ENCODE data around the gene MCCD1.
A peak's percentile ranks its signal among the peaks of the same experiment; 100 is the strongest.

The MCCD1 gene

DNA sequence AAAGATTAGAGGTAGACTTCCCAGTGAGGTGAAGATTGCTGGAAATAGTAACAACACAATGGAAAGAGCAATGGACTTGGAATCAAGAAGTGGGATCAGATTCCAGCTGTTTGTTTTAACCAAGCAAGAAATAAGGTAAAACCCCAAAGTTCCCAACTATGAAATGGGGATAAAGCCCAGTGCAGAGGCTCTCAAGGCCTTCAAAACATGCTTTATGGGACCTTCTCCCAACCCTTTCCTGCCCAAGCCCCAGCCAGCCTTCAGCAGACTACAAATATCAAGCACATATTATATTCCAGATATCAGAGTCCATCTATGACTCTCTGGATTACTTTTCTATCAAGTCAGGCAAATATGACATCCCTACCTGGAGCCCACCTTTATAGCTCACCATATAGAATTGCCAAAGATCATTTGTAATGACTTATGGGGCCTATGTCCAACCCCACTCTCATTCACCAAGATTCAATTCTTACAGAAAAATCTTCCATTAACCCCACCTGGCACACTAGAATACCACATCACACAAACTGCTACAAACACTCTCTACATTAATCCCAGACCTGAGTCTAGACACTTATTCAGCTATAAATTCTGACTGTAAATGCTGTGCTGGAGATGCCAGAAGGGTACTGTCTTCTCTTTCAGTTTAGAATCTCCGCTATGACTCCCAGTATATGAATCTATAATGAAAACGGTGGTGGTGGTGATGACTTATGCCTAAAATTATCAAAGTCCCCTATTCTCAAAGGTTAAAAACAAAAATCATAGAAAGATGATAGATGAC, 7.0 kb downstream of the MCCD1 start:
- Histone ChIP-seq H3K4me3 (ENCODE audit: low read length) (no peak overlapping the region), H3K4me1 (ENCODE audit: insufficient read depth, low read length) (peaks cover 14% of the 10 kb centered on the region), H3K9ac (ENCODE audit: low read depth, low read length) (no peak overlapping the region), H3K27me3 (ENCODE audit: insufficient read depth, low read length) (no peaks in the 10 kb centered on the region), H3K27ac (ENCODE audit: low read length) (no peak overlapping the region), H3K36me3 (ENCODE audit: insufficient read depth, low read depth, low read length) (peaks cover 100% of the 10 kb centered on the region), H3K9me3 (ENCODE audit: insufficient read depth, low read depth, low read length) (no peaks in the 10 kb centered on the region)

DNA sequence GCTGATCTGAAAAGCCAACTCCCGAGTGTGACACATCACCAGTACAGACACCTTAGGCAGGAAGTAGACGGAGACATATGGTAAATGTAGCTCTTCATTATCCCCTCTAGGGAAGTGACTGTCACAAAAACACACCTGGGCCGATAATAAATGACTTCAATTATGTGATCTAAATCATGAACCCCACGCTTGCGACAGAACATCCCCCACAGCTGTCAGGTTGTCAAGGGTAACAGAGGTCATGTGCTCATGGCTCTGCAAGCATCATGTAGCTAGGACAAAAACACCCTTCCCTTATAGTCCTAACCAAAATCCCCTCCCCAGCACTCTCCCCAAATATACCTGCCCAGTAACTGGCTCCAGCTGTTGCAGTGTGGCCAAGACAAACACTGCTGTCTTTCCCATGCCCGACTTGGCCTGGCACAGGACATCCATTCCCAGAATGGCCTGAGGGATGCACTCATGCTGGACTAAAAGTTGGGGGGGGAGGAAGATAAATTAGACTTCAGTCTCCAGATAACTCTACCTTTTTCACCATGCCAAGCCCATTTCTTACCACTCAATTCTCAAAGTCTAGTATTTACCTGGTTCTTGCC, 10.1 kb downstream of the MCCD1 start:
- Histone ChIP-seq H3K4me1 (ENCODE audit: insufficient read depth, low read length) (peaks cover 17% of the 10 kb centered on the region), H3K9me3 (ENCODE audit: insufficient read depth, low read depth, low read length) (no peaks in the 10 kb centered on the region), H3K9ac (ENCODE audit: low read depth, low read length) (peak overlapping the region; percentile 99; the same call in 1 of the 2 replicates), H3K36me3 (ENCODE audit: insufficient read depth, low read depth, low read length) (peaks cover 75% of the 10 kb centered on the region), H3K4me3 (ENCODE audit: low read length) (peak overlapping the region; percentile 97), H3K27ac (ENCODE audit: low read length) (no peak overlapping the region), H3K27me3 (ENCODE audit: insufficient read depth, low read length) (no peaks in the 10 kb centered on the region)

- Histone ChIP-seq H3K27me3 (ENCODE audit: insufficient read depth, low read length) (no peaks in the 10 kb centered on the region), H3K36me3 (ENCODE audit: insufficient read depth, low read depth, low read length) (peaks cover 58% of the 10 kb centered on the region), H3K9ac (ENCODE audit: low read depth, low read length) (peak overlapping the region; percentile 99), H3K27ac (ENCODE audit: low read length) (peak overlapping the region; percentile 92), H3K9me3 (ENCODE audit: insufficient read depth, low read depth, low read length) (no peaks in the 10 kb centered on the region), H3K4me1 (ENCODE audit: insufficient read depth, low read length) (peaks cover 17% of the 10 kb centered on the region), H3K4me3 (ENCODE audit: low read length) (peak overlapping the region; percentile 97)
These were observed 11.9 kb downstream of the MCCD1 start for GRCh38 chr6:31540640-31541039.

- H3K36me3 ChIP-seq (ENCODE audit: insufficient read depth, low read depth, low read length): peaks cover 53% of the 10 kb centered on the region
These were observed 12.4 kb downstream of the MCCD1 start for GRCh38 chr6:31541059-31541657.

GRCh38 chr6:31541658-31542521, 13.1 kb downstream of the MCCD1 start, which contains the start of gene DDX39B:
TSS of gene DDX39B (minus strand) at chr6:31542003. CDS start at chr6:31540532, 1,471 bp downstream.
- peaks cover 20% of the 10 kb centered on the region for H3K4me1 ChIP-seq (ENCODE audit: insufficient read depth, low read length)
- peak within 1 kb of the TSS; percentile 92 for H3K27ac ChIP-seq (ENCODE audit: low read length)
- H3K27me3 ChIP-seq (ENCODE audit: insufficient read depth, low read length): no peaks in the 10 kb centered on the region
- H3K9ac ChIP-seq (ENCODE audit: low read depth, low read length): peak within 1 kb of the TSS; percentile 99
- H3K4me3 ChIP-seq (ENCODE audit: low read length): peak within 1 kb of the TSS; percentile 97
- peaks cover 46% of the 10 kb centered on the region for H3K36me3 ChIP-seq (ENCODE audit: insufficient read depth, low read depth, low read length)
- no peaks in the 10 kb centered on the region for H3K9me3 ChIP-seq (ENCODE audit: insufficient read depth, low read depth, low read length)

More at GRCh38 chr6:31541059-31541657, 12.4 kb downstream of the MCCD1 start:
- peak overlapping the region; percentile 92 for H3K27ac ChIP-seq (ENCODE audit: low read length)
- H3K9me3 ChIP-seq (ENCODE audit: insufficient read depth, low read depth, low read length): no peaks in the 10 kb centered on the region
- peak overlapping the region; percentile 97 for H3K4me3 ChIP-seq (ENCODE audit: low read length)
- H3K4me1 ChIP-seq (ENCODE audit: insufficient read depth, low read length): peaks cover 18% of the 10 kb centered on the region
- H3K27me3 ChIP-seq (ENCODE audit: insufficient read depth, low read length): no peaks in the 10 kb centered on the region
- H3K9ac ChIP-seq (ENCODE audit: low read depth, low read length): peak overlapping the region; percentile 99

DNA sequence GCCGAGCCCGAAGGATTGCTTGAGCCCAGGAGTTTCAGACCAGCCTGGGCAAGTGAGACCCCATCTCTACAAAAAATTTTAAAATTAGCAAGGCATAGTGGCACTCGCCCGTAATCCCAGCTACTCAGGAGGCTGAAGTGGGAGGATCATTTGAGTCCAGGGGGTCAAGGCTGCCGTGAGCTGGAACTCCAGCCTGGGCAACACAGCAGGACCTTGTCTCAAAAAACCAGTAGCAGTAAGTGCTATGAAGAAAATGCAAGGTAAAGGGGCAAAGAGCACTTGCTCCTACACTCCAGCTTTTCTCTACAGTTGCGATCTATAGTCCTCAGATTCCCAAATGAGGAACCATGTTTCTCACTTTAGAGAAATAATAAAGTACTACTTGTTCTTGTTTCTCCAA, 14.9 kb downstream of the MCCD1 start:
- no peak overlapping the region for H3K27ac ChIP-seq (ENCODE audit: low read length)
- H3K9ac ChIP-seq (ENCODE audit: low read depth, low read length): no peak overlapping the region
- H3K4me3 ChIP-seq (ENCODE audit: low read length): no peak overlapping the region
- H3K9me3 ChIP-seq (ENCODE audit: insufficient read depth, low read depth, low read length): no peaks in the 10 kb centered on the region
- H3K27me3 ChIP-seq (ENCODE audit: insufficient read depth, low read length): no peaks in the 10 kb centered on the region
- peaks cover 20% of the 10 kb centered on the region for H3K4me1 ChIP-seq (ENCODE audit: insufficient read depth, low read length)
- peaks cover 33% of the 10 kb centered on the region for H3K36me3 ChIP-seq (ENCODE audit: insufficient read depth, low read depth, low read length)

DNA sequence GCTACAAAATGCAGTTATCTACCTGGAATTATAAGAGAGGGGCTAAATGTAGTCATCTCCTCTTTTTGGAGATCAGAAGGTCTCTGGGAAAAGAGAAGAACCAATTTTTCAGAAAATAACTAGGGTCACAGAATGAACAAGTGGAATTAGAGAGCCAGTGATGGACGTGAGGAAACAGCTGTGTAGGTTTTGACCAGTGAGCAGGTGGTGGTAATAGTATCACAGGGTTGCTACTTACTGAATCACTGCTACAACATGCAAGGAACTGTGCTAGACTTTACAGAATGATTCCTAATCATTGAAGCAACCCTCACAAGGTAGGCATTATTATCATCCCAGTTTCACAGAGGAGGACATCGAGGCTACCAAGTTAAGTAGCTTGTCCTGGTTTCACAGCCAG, 15.9 kb downstream of the MCCD1 start:
- Histone ChIP-seq H3K4me1 (ENCODE audit: insufficient read depth, low read length) (peaks cover 14% of the 10 kb centered on the region), H3K9ac (ENCODE audit: low read depth, low read length) (no peak overlapping the region), H3K36me3 (ENCODE audit: insufficient read depth, low read depth, low read length) (peaks cover 33% of the 10 kb centered on the region), H3K27ac (ENCODE audit: low read length) (no peak overlapping the region), H3K4me3 (ENCODE audit: low read length) (no peak overlapping the region), H3K9me3 (ENCODE audit: insufficient read depth, low read depth, low read length) (no peaks in the 10 kb centered on the region), H3K27me3 (ENCODE audit: insufficient read depth, low read length) (no peaks in the 10 kb centered on the region)

DNA sequence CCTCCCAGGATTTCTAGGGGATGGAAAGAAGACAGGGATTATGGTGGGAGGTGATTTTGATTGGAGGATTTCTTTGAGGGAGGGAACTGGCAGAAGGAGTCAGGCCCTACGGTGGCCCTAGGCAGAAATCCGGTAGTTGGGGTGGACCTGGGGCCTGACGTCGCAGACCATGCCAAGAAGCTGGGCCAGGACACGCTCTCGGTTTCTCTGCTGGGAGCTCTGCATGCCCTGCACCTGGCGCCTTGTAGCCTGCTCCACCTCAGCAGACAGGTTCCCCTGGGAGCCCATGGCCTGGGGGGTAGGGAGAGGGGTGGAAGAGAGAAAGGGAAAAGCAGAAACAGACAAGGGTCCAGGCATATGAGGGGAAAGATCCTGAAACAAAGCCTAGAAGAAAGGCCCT, 16.5 kb downstream of the MCCD1 start:
- peaks cover 8% of the 10 kb centered on the region for H3K4me1 ChIP-seq (ENCODE audit: insufficient read depth, low read length)
- no peaks in the 10 kb centered on the region for H3K27me3 ChIP-seq (ENCODE audit: insufficient read depth, low read length)
- H3K4me3 ChIP-seq (ENCODE audit: low read length): no peak overlapping the region
- peaks cover 33% of the 10 kb centered on the region for H3K36me3 ChIP-seq (ENCODE audit: insufficient read depth, low read depth, low read length)
- no peak overlapping the region for H3K27ac ChIP-seq (ENCODE audit: low read length)
- no peaks in the 10 kb centered on the region for H3K9me3 ChIP-seq (ENCODE audit: insufficient read depth, low read depth, low read length)
- peak overlapping the region; percentile 35; the same call in 1 of the 2 replicates for H3K9ac ChIP-seq (ENCODE audit: low read depth, low read length)

GRCh38 chr6:31546339-31546957, 17.7 kb downstream of the MCCD1 start, which contains the start of gene ATP6V1G2:
TSS of gene ATP6V1G2 (minus strand) at chr6:31546608. CDS start at chr6:31546559, 49 bp downstream.
- peak within 1 kb of the TSS; percentile 82; the same call in 1 of the 2 replicates for H3K9ac ChIP-seq (ENCODE audit: low read depth, low read length)
- H3K27me3 ChIP-seq (ENCODE audit: insufficient read depth, low read length): no peaks in the 10 kb centered on the region
- H3K36me3 ChIP-seq (ENCODE audit: insufficient read depth, low read depth, low read length): peaks cover 29% of the 10 kb centered on the region
- H3K9me3 ChIP-seq (ENCODE audit: insufficient read depth, low read depth, low read length): no peaks in the 10 kb centered on the region
- H3K4me3 ChIP-seq (ENCODE audit: low read length): peak within 1 kb of the TSS; percentile 87
- H3K27ac ChIP-seq (ENCODE audit: low read length): peak within 1 kb of the TSS; percentile 72
- peaks cover 6% of the 10 kb centered on the region; the same call in 1 of the 2 replicates for H3K4me1 ChIP-seq (ENCODE audit: insufficient read depth, low read length)

DNA sequence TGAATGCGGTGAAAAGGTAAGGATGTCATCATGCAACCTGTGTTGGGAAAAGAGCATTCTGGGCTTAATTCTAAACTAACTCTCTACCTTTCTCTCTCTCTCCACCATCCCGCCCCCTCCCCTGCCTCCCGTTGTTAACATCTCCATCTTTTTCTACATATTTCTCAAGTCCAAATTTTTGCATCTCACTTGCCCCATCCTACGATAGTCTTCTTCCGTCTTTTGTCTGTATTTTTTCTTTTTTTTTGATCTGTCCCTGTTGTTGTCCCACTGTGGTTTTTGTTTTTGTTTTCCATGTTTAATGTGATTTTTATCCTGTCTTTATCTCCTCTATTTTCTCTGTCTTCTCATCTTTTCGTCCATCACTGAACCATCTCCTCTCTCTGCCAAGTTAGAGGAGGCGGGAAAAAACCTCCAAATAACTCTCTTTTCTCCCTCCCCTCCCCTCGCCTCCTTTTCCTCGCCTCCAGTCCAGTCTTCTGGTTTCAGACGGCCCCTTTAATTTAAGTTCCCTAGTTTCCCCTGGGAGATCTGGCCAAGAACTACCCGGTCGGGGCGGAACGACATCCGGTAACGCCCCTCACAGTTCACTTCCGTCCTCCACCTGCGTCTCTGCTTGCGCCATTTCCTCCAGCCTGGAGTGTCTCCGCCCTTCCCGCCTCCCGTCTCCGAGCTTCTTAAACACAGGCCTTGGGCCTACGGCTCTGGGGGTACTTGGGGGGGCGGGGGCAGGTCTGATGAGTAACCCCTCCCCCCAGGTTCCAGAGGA, 18.4 kb downstream of the MCCD1 start, which contains the start of gene NFKBIL1:
Gene NFKBIL1 (plus strand): TSS at position 651 of the 769 bp plus-strand sequence. CDS start 87 bp downstream, at position 738.
- Histone ChIP-seq H3K9me3 (ENCODE audit: insufficient read depth, low read depth, low read length) (no peaks in the 10 kb centered on the region), H3K27me3 (ENCODE audit: insufficient read depth, low read length) (no peaks in the 10 kb centered on the region), H3K36me3 (ENCODE audit: insufficient read depth, low read depth, low read length) (peaks cover 29% of the 10 kb centered on the region), H3K4me1 (ENCODE audit: insufficient read depth, low read length) (peaks cover 6% of the 10 kb centered on the region; the same call in 1 of the 2 replicates), H3K27ac (ENCODE audit: low read length) (peak within 1 kb of the TSS; percentile 72), H3K4me3 (ENCODE audit: low read length) (peak within 1 kb of the TSS; percentile 87), H3K9ac (ENCODE audit: low read depth, low read length) (peak within 1 kb of the TSS; percentile 82; the same call in 1 of the 2 replicates)

Measured in iPS-20b (cell line).